ENCODE data around the gene CEBPZOS.
A peak's percentile ranks its signal among the peaks of the same experiment; 100 is the strongest.
"Not testable (repeated sequence)": the region's sequence is repeated elsewhere in the genome, so short reads cannot be mapped to it uniquely, and the experiment has no call there.

CEBPZOS gene

DNA sequence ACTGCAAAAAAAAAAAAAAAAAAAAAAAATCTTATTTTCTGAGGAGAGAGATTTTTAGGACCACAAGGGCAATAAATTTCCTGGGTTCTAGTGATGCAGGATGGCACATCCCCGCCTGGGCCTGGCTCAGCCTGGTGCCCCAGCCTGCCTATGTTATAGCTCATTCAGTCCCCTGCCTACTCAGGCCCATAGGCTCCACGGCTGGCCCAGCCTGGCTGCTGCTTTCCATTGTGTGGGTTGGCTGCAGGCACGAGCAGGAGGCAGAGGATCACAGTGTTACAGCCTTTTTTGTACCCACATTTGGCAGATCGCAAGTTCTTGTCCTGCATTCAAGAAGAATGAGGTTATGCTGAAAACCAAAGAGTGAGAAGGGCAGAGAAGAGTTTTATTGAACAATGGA lies 5.0 kb upstream of the CEBPZOS start:
- DNase-seq (ENCODE audit: low read depth), result no peak

DNA sequence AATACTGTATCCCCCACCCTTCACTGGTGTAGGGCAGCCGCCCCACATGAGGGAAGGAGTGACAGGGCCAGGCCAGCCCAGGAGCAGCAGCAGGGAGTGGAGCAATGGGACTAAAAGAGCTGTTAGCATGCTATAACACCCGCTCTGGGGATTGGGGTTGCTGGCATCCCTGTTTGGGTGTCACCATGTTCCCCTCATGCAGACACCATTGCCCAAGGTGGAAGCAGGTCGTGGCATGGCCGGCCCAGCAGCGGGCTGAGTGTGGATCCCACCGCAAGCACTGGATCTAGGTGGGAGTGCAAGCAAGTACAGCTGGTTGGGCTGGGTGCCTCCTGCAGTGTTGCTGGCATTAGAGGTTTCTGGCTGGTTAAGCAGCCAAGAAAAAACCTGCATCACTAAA lies 4.5 kb upstream of the CEBPZOS start:
- DNase-seq (ENCODE audit: low read depth), result no peak

DNA sequence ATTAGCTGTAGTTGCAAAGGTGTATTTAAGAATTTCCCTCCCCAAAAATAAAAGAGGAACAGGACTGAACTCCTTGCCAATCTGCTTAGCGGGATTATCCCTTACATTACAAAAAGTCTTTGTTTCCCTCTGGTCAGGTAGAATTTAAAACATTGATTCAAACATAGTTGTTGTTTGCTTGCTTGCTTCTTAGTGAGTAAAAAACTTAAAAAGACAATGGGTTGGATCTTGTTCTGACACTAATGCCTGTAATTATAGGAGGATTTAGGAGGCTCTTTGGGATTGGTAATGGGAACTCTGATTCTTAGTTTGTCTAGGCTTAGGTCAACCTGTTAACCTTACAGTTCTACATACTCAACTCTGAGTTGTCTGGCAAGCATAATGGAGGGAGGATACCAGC lies 3.7 kb upstream of the CEBPZOS start:
- DNase-seq (ENCODE audit: low read depth), result no peak

DNA sequence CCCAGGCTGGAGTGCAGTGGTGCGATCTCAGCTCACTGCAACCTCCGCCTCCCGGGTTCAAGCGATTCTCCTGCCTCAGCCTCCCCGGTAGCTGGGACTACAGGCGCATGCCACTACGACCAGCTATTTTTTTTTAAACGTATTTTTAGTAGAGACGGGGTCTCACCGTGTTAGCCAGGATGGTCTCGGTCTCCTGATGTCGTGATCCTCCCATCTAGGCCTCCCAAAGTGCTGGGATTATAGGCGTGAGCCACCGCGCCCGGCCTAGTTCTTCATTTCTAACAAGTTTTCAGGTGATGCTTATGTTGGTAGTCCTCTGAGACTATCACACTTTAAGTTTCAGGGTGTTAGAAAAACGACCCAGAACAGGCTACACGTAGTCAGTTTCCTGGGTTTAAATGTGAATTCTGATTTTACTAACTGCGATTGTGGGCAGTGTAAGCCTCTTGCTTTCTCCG lies 405 bp upstream of the CEBPZOS start:
- DNase-seq (ENCODE audit: low read depth), result not testable (repeated sequence)

DNA sequence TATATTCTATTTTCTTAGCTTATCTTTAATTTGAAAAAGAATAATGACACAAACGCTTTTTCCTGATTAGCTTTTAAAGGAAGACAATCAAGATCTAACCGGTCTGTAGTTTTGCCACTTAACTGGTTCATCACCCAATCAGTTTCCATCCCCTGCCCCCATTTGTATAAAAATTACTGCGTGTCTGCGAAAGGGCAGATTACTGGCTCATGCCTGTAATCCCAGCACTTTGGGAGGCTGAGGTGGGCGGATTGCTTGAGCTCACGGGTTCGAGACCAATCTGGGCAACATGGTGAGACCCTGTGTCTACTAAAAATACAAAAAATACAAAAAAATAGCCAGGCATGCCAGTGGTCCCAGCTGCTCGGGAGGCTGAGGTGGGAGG lies 2.4 kb downstream of the CEBPZOS start:
- DNase-seq (ENCODE audit: low read depth), result no peak

DNA sequence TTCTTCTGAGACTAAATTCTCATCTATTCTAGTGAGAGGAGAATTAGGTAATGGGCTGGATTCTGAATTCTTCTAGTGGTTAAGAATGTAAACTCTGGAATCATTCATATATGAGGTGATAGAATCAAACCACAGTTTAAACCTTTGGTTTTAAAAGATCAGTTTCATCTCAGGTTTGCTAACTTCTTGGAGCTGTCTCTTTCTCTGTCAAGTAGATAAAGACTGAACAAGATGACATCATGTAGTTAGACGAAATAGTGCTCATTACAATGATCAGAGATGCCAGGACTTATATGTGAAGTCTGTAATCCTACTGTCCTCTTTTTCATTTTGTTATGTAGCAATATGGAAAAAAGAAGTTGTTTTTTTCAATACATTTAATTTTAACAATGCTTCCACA lies 4.9 kb downstream of the CEBPZOS start:
- DNase-seq (ENCODE audit: low read depth), result no peak

DNA sequence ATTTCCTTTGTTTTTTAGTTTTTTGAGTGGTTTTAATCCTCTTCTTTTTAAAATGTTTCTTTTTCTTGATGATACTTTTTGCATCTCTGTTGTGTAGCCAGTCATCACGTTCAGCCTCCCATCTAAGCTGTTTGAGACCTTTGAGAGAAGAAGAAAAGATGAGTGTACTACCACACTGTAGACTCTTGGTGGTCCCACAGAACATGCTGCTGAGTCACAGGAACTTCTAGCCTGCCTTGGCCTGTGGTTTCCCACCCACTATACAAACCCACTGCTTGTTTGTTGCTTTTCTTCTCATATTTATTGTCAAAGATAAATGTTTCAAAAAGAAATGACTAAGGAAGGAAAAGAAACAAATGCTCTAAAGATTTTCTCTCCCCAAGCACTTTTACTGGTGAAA lies 5.5 kb downstream of the CEBPZOS start:
- DNase-seq (ENCODE audit: low read depth), result peak; percentile 12

DNA sequence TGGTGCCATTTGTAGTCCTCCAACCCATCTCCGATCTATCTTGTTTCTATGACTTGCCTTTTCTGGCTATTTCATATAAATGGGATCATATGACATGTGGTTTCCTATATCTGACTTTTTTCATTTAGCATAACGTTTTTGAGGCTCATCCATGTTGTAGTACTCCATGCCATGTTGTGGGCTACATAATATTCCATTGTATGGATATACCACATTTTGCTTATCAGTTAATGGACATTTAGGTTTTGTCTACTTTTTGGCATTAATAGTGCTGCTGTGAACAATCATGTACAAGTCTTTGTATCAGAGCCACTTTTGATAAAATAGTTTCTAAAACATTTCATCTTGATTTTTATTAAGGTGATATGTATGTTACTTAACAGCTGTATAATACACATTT lies 7.4 kb downstream of the CEBPZOS start:
- DNase-seq (ENCODE audit: low read depth), result no peak

DNA sequence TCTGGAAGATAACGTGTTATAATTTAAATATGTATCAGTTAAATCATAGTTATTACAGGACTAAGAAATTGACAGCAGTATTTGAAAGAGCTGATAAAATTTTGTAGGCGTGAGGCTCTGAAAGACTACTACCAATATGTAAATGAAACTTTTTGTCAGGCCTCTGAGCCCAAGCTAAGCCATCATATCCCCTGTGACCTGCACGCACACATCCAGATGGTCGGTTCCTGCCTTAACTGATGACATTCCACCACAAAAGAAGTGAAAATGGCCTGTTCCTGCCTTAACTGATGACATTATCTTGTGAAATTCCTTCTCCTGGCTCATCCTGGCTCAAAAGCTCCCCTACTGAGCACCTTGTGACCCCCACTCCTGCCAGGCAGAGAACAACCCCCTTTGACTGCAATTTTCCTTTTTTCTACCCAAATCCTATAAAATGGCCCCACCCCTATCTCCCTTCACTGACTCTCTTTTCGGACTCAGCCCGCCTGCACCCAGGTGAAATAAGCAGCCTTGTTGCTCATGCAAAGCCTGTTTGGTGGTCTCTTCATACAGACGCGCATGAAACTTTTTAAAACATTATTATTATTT lies 8.9 kb downstream of the CEBPZOS start:
- DNase-seq (ENCODE audit: low read depth), result not testable (repeated sequence)

DNA sequence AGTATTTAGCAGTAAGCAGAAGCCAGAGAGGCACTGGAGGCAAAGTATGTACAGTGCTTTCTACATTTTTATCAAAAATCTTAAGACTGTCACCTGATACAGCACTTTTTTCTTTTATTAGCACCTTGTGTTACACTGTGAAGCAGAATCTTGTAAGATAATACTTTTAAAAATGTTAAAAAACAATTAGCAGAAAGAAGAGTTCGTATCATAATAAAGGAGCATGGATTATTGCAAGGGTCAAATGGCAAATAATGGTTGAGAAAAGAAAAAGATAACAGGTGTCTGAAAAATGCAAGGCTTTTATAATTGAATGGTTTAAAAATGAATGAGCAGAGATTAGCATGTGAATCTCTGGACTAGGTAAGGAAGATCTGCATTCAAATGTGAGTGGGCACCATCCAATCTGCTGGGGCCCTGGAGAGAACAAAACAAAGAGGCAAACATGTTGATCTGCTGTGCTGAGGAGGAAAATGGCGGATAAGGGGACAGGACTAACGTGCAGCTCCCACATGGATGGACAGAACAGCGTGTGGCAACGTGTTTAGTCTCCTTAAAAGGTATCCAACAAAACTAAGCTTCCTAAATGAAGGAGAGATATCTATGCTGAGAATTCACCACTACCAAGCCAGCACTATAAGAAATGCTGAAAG lies 9.5 kb downstream of the CEBPZOS start:
- no peak for DNase-seq (ENCODE audit: low read depth)

DNA sequence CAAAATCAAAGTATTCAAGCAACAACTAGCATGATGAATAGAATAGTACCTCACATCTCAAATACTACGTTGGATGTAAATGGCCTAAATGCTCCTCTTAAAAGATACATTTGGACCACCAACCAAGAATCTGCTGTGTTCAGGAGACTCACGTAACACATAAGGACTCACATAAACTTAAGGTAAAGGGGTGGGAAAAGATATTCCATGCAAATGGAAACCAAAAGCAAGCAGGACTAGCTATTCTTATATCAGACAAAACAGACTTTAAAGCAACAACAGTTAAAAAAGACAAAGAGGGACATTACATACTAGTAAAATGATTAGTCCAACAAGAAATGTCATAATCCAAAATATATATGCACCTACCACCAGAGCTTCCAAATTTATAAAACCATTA lies 10.5 kb downstream of the CEBPZOS start:
- DNase-seq (ENCODE audit: low read depth), result not testable (repeated sequence)

DNA sequence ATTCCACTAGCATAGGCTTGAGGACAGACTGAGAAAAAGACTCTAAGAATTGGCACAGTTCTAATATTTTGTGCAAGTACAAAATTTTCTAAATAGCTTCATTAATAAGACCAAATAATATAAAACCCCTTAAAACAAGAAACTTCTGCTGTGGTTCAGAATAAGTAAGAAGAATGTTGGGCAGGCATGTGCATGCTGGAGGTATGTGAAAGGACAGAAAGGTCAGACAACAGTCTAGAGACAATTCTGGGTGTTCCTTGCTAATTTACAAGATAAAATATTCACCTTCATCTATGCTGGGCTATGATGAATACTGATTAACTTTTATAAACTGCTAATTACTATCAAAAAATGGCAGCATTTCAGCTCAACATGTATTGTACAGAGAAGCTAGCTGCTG lies 14.9 kb downstream of the CEBPZOS start:
- DNase-seq (ENCODE audit: low read depth), result no peak

DNA sequence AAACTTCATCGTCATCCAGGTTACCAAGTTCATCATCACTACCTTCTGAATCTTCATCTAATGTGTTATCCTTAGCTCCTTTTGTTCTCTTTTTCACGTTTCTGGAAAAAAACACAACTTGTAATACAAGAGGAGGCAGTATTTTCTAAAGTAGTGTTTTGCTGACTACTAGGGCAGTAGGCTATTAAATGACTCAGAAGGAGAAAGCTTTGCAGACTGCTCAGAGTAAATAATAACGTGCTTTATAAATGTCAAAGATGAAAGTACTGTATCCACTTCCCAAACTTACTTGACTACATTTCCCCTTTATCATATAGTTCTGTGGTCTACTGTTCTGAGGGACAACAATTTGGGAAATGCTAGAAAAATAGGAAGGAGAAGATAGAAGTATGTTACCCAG lies 15.6 kb downstream of the CEBPZOS start:
- DNase-seq (ENCODE audit: low read depth), result no peak

DNA sequence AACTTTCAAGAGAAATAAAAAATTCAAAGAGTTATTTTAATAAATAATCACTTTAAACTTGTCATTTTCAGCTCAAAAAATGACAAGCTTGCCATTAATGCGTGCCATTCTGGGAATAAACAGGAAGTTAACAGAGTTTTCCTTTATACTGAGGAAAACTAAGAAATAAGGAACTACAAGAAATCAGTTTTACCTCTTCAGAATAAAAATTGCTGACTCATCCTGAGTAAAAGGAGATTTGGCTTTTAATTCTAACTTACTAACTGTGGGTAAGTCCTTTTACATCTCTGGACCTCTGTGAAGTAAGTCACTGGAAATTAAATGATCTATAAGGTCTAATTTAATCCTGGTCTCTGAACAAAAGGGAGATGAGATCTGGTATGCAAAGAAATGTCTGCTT lies 19.0 kb downstream of the CEBPZOS start:
- no peak for DNase-seq (ENCODE audit: low read depth)

DNA sequence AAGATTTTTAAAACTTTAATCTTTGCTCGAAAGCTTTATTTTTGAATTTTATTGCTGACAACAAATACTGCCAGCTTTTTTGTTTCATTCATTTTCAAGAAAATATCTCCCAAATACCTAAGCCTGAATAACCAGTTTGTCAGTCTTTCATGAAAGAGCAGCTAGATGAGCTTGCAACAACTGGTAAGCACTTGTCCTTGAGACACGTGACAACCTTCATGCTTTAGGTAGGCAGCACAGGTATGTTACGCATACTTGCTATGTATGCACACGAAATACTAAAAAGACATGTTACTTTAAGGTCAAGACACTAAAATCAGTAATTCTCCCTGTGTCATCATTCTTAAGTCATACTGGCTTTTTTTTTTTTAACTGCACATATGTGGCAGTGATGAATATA lies 22.8 kb downstream of the CEBPZOS start:
- DNase-seq (ENCODE audit: low read depth), result no peak

DNA sequence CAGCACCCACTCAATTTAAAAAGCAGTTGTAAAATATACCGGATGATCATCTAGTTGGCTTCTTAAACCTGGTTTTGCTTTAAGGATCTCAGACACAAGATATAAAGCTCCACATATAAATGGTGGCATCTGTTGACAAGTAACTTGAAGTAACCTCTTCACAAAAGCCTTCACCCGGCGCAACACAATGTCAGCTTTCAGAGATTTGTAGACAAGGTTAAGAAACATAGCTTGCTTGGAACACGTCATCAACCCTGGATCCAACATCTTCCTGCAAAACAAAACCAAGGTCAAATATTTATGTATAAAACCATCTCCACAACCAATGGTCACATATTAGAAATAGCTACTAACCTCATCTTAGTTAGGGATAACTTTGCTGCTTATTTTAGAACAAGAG lies 26.8 kb downstream of the CEBPZOS start:
- no peak for DNase-seq (ENCODE audit: low read depth)

DNA sequence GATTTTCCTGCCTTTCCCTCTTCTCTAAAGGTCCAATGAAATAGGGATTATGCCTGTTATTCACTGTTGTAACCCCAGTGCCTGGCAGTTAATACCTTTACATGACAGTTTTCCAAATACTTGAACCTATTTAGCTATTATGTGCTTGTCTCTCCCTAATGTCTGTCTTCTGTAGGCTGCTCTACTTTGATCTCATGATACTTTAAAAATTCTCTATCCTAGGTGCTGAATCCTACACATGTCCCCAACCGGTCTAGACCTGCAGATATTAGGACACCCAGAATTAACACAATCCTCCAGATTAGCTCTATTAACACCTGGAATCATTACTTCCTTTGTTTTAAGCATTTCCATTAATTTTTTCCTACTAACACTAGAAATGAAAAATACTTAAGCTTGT lies 27.8 kb downstream of the CEBPZOS start:
- no peak for DNase-seq (ENCODE audit: low read depth)

DNA sequence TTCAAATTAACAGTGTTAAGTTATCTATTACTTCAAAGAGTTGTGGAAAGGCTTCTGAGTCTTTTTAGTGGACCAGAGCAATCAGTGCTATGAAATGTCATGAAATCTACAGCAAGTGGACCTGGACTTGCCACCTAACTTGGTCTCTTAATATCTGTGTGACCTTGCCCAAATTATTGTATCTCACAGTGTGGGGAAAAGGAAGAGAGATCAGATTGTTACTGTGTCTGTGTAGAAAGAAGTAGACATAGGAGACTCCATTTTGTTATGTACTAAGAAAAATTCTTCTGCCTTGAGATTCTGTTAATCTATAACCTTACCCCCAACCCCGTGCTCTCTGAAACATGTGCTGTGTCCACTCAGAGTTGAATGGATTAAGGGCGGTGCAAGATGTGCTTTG lies 28.8 kb downstream of the CEBPZOS start:
- not testable (repeated sequence) for DNase-seq (ENCODE audit: low read depth)

DNA sequence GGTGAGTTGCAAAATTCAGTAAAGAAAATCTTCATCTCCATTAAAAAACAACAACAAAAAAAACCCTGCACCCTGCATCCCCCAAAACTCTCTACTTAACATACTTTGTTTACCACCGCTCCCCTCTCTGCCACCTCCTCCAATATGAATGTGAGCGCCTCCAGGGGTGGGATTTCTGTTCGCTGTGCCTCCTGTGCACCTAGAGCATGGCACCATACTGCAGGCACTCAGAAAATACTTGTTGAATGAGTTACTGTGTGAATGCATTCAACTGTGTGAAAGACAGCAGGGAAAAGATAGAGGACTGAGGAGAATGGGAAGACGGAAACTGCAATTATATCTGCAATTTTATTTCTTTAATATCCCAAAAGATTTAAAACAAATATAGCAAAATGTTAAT lies 30.6 kb downstream of the CEBPZOS start:
- no peak for DNase-seq (ENCODE audit: low read depth)

DNA sequence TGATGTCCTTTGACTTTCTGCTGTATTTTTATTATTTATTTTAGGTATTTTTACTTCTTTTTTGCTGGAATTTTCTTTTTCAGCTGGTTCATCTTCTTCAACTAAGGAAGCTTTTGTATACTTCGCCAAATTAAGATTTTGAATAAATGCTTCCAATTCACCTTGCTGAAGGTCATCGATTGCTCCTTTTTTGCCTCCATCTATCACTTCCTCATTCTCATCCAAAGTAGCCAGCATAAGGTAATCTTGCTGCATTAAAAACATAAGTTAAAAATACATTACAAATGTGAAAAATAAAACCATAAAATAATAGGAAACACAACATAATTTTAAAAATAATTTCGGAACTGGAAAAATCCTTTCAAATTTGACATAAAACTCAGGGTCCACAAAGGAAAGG lies 32.5 kb downstream of the CEBPZOS start:
- no peak for DNase-seq (ENCODE audit: low read depth)

DNA sequence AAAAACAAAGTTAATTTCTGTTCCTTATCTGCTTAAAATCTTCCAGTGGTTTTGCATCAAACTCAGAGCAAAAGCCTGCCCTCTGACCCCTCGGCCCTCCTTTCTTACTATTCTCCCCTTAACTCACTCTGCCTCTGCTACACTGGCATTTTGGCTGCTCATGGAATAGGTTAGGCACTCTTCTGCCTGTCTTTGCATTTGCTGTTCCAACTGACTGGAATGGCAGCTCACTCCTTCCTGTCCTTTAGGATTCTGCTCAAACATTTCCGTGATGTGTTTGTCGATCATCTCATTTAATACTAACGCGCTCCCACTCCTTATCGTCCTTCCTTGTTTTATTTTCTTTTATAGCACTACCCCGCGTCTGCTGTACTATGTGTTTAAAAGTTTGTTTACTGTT lies 34.3 kb downstream of the CEBPZOS start:
- DNase-seq (ENCODE audit: low read depth), result no peak

DNA sequence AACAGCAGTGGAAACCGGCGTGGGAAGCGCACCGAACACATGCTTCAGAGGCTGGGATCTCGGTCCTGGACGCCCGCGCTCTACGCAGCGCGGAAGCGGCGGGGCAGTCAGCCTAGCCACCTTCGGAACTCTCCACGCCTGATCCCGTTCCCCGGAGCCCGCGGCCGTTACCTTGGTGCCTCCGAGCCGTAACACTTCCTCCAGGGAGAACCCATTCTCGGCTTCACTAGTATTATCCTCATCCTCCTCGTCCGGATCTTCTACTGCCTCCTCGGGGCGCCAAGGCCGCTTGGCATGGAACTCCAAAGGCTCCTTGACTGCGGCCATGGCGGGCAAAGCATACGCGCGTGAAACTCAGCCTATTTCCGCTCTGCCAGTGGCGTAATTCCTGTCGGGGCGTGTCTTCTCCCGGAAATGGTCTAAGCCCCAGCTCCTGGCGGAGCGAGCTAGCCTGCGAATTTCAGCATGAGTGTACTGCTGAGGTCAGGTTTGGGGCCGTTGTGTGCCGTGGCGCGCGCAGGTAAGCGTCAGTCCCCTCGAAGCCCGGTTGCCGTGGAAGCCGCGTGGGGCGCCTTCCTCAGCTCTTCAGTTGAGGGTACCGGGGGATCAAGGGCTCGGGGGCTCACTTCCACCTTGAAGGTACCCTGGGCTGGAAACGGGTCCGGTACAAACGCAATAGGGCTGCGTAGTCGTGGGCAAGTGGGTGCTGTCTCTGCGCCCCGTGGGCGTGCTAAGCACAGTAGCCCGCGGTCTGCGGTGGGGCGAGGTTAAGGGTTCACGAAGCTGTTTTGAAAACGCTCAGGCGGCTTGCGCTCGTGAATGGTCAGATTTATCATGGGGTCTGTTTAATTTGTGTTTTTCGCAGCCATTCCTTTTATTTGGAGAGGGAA lies 35.2 kb downstream of the CEBPZOS start, which contains the start of the genes CEBPZ and NDUFAF7:
CEBPZ (minus strand) TSS at position 356 of the 890 bp plus-strand sequence; CDS start at position 327, 29 bp downstream.
NDUFAF7 (plus strand) TSS at position 418 of the 890 bp plus-strand sequence; CDS start at position 466, 48 bp downstream.
- DNase-seq (ENCODE audit: low read depth), result peak; percentile 83

All from activated T-helper 9 cell treated with anti-CD3 and anti-CD28 coated beads, Interleukin-2, amount 50 U/mL, for 16 hours (primary cell).